ENCODE results near the gene TMEM234.

The TMEM234 gene

DNA sequence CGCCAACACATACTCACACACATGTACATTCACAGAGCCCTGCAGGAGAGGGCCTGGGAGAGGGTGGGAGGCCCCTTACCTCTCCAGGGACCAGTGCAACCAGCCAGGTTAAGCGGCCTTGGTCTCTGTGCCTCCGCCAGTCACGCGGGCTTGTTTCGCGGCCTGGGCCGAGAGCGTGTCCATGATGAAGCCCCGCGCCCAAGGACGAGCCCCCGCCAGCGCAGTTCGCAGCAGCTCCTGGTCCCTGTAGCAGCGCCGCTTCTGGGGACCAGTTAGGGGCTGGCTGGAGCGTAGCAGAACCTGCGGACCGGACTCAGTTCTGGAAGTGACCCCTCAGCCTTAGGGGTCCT lies 17.6 kb upstream of the TMEM234 start:
- no peak for DNase-seq (ENCODE audit: low read depth)

DNA sequence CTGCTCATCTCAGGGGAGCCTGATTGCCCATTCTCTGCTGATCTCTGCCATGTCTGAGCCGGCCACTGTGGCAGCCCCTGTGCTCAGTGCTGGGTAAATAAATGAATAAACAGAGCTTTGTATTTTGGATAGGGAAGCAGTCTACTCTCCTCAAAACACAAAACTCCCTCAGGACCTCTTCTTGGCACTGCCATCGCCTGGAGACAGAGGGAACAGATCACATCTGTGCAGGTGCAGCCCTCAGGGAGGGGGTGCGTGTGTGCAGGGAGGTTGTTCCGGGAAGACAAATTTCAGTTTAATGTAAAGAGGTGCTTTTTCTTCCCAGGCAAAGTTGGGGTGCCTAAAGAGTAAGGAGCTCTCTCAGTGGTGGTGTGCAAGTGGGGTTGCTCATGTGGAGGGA lies 17.2 kb upstream of the TMEM234 start:
- DNase-seq (ENCODE audit: low read depth): no peak

DNA sequence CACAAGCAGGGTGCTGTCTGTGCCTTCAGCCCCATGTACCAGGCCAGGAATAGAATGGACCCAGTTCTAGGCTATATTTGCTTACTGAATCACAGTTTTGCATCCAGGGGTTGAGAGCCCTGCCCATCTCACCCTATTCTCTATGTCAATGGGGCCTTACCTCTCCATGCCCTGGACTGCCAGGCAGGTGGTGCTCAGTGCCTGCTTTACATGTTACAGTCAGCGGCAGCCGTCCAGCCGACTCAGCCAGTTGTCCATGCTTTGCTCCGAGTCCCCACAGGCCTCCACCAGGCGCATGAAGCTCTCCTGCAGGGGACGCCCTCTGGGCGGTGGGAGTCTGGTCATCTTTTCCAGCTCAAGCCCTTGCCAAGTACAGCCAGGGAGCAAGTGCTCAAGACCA lies 12.6 kb upstream of the TMEM234 start:
- no peak for DNase-seq (ENCODE audit: low read depth)

DNA sequence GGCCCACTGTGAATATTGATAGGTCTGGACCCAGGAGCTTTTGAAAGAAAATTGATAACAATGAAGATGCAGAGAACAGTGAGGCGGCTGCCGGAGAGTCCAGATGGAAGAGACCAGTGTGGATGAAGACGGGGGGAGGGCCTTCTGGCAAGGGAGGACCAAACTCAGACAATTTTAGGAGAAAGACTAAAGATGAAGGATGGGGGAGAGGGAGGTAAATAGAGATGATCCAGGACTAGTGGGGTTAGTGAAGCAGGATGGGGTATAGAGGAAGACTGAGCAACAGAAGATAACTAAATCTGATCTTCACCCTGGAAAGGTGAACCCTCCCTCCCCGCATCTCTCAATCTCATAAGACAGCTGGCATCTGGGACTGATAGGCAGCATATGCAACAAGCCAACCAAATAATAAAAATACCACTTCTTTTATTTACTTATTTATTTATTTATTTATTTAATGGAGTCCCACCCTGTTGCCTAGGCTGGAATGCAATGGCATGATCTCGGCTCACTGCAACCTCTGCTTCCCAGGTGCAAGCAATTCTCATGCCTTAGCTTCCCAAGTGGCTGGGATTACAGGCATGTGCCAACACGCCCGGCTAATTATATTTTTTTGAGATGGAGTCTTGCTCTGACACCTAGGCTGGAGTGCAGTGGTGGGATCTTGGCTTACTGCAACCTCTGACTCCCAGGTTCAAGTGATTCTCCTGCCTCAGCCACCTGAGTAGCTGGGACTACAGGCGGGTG lies 10.6 kb upstream of the TMEM234 start:
- no peak for DNase-seq (ENCODE audit: low read depth)

DNA sequence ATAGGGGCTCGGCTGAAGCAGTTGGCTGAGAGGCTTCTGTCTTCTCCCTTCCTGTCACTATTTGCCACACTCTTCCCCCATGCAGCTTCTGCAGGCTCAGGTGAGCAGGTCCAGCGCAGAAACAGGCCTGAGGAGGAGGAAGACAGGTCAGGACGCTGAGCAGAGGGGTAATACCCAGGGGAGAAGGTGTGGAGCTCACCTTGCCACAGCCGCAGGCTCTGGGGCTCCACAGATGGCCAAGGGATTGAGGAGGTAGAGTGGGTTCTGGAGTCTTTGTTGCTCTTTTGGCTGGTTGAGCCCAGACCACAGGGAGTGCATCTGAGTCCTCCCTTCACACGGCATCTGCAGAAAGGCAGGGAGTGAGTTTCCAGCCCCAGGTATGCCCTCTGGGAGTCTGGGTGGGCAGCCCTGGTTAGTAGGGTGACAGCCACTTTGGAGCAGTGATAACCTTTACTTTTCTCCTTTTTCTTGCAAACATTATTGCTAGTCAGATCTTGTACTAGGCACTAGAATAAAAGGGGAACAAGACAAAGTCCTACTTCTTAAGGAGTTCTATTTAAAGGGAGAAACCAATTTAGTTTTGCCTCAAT lies 9.8 kb upstream of the TMEM234 start:
- DNase-seq (ENCODE audit: low read depth): no peak

DNA sequence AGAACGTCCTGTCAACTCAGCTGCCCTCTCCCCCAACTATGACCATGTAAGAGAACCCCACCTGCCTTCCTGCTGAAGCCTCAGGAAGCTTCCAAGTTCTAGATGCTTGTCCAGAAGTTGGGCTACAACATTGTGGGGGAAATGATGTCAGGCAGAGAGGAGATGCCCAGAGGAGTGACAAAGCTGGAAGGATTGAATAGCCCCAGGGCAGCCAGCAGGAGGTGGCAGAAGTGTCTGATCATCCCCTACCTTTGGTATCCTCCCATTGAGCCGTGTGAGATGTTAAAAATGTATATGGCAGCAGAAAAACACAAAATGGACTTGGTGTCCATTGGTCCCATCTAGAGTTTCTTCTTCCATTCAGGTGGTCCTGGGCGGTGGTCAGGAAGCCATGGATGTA lies 6.6 kb upstream of the TMEM234 start:
- no peak for DNase-seq (ENCODE audit: low read depth)

DNA sequence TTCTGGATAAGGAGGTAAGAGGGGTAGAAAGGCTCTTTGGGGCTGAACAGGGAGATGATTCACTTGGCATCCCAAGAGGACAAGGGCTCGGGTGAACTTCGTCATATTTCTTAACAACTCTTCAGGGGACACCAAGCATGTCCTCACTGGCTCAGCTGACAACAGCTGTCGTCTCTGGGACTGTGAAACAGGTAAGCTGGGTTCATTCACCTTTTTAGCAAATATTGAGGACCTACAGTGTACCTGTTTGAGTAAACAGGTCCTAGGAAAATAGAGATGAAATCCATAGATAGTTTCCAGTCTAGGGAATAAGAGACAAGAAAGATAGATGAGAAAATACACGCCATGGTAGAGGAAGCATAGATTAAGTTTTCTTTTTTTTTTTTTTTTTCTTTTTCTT lies 2.1 kb upstream of the TMEM234 start:
- DNase-seq (ENCODE audit: low read depth): no peak

DNA sequence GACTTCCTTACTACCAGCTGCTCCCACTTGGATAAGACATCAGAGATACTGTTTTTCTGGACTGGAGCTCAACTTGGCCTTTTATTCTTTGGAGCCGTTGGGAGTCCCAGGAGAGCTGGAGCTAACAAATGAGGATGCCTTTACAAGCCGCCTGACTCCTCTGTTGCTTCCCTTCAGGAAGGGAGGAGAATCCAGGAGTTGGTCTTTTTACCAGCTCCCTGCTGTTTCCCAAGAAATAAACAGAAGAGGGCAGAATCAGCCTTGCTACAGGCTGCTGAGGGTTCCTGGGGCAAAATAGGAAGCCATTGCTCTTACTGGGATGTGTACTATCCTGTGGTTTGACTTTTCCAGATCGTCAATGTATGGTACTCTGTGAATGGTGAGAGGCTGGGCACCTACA lies 1.5 kb upstream of the TMEM234 start:
- DNase-seq (ENCODE audit: low read depth): no peak

DNA sequence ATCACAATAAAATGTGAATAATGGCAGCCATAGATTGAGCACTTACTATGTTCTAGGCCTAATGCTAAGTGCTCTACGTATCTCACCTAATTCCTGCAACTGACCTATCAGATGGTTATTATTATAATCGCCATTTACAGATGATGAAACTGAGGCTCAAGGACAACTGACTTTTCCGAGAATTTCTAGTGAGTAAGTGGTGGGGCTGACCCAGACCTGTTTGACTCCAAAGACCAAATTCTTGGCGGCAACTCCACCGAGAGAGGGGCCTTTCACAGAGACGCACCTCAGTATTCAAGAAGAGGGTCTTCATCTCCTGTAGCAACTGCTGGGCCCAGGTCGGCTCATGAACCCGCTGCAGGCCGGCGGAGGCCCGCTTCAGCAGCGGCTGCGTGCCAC lies 573 bp downstream of the TMEM234 start:
- DNase-seq (ENCODE audit: low read depth): no peak

DNA sequence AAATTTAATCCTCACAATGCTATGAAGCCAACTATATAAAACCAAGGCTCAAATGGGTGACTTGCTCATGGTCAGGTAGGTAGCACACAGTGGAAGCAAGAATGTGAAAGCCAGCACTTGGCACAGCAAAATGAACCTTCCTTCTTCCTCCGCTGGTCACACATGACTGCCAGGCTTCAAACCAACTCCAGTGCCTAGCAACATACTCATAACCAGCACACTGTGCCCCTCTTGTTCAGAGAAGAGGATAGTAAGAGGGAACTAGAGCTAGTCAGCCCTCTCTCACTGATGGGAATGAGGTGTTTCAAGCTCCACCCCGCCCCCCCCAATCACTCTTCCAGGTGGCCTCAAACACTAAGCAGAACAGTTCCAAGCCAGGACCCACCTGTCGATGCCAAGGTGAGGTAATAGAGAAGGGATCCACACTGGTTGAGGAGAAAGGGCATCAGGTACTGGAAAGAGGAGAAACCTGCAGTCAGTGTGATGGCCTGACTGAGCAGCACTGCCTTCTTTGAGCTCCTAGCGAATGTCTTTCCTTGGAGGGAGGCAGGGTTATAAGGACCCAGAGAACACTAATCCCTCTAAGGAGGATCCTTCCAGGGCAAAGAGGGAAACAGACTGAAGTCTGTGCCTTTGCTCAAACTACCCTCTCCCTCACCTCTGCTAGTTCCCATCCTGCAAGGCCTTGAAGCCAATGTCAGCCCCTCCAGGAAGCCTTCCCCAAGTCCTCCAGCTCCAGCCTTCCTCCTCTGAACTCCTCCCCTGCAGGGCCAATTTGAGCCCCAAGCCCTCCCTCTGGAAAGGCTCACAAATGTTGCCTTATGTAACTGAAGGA lies 1.2 kb downstream of the TMEM234 start:
- DNase-seq (ENCODE audit: low read depth): no peak

DNA sequence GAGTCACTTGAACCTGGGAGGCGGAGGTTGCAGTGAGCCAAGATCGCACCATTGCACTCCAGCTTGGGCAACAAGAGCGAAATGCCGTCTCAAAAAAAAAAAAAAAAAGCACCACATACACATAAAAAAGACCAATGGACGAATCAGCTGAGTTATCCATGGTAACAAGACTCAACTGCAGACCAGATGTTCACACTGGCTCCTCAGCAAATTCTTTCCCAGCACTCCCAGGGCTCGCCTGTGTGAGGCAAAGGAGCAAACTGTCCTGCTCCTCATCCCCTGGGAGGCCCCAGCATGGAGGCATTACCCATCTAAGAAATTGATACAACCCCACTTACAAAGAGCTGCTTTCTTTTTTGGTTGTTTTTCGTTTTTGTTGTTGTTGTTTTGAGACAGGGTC lies 3.1 kb downstream of the TMEM234 start:
- no peak for DNase-seq (ENCODE audit: low read depth)

DNA sequence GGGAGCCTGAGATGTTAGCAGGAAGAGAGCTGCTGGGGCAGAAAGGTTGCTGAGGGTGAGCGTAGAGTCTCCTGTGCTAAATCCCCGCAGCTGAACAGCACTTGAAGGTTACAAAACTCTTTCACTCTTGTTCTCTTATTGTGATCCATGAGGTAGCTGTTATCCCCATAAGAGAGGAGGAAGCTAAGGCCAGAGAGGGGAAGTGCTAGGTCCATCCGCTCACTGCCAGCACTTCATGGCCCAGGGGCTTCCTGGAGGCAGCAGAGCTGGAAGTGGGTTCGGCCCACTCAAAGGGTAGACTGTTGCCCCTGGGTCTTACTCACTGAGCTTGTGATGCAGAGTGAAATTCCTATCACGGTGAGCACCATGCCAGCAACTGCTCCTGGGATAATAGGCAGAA lies 5.6 kb downstream of the TMEM234 start:
- DNase-seq (ENCODE audit: low read depth): no peak

DNA sequence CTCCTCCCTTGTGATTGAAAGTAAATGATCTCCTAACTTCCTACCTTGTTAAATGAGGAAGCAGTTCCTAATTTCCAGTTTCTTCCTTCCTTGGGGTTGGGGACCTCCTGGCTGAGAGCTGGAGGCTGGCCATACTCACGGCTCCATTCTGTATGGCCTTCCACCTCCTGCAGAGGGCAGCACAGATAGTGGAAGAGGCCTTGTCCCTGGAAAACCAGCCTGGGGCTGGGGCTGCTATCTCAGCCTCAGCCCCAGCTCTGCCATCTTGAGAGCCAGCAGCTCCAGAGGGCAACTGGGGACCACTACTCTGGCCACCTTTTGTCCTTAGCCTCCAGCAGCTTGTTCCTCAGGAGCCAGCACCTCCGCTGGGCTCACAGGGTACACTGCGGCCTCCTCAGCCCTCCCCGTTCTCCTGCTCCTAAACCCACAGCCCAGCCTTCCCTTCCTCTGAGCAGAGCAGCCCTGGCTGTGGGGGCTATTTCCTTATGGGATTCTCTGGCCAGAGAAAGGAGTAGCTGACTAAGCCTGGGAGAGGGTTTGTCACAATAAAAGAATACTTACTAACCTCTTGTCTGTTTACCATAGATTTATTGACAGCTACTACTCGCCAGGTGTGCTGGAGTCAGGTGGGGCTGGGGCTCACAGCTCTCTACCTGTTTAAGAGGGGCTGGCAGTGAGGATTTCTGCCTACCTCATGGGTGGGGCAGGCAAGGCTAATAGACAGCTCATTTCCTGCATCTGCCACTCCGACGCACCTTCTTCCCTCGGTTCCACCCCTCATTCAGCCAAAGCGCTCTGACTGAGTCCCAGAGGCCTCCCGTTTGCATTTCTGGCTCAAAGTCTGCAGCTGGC lies 6.3 kb downstream of the TMEM234 start:
- DNase-seq (ENCODE audit: low read depth): peak; percentile 42

DNA sequence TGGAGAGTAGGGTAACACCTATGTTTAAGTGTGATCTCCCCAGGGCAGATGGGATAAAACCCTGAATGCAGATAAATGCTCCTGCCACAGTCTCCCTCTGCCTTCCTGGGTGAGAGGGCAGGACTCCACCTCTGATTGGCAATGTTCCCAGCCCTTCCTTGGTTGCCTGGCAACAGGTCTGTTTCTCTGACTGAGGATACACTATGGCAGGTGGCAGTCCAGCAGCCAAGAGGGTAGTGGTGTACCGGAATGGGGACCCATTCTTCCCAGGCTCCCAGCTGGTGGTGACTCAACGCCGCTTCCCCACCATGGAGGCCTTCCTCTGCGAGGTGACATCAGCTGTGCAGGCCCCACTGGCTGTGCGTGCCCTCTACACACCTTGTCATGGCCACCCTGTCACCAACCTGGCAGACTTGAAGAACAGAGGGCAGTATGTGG lies 13.2 kb downstream of the TMEM234 start, which contains the start of gene DCDC2B:
TSS of gene DCDC2B (plus strand) at position 199 of the 438 bp plus-strand sequence. CDS start at position 204, 5 bp downstream.
- DNase-seq (ENCODE audit: low read depth): no peak

DNA sequence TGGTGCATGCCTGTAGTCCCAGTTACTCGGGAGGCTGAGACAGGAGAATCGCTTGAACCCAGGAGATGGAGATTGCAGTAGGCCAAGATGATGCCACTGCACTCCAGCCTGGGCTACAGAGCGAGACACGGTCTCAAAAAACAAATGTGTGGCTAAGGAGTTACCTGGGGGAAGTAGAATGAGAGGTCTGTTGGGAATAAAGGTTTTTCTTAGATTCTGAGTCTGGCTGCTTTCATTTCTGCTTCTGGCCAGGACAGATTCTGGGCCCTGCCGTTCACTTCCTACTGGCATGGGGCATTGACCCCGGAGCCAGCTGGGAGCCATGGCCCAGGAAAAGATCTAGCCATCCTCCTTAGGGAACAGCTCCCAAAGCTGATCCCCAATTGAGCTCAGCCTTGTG lies 13.7 kb downstream of the TMEM234 start:
- DNase-seq (ENCODE audit: low read depth): no peak

DNA sequence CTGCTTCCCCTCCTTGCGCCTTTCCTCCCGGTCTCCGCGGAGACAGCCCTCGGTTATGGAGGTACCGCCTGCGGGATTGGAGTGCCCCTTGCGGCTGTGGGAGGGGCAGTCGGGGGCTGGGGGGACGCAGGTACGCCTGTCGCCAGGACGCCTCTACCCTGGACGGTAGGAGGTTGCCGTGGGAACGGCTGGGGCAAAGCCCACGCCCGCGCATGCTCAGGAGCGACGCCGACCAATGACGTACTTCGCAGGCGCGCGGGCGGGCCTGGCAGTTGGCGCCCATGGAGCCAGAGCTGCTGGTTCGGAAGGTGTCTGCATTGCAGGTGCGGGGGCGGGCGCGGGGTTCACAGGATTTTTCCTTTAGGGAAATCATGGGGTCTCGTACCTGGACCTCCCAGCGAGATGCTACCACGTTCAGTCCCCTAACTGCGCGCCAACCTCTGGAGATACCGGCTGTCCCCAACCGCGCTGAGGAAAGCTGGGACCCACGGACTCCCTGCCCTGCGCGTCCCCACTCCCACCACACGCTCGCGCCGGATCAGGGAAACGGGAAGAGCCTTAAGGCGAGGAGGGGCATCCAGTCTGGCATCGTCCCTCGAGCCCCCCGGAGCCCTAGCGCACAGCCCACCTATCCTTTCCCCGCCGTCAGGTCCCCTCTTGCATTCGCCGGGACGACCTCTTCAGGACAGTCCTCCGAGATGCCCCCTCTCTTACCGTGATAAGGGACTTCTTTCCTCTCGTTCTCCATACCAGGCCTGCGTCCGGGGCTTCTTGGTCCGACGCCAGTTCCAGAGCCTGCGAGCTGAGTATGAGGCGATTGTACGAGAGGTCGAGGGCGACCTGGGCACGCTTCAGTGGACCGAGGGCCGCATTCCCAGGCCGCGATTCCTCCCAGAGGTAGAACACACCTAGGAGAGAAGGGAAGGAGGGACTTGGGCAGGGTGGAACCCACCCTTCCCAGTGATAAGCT lies 16.5 kb downstream of the TMEM234 start, which contains the start of gene IQCC:
TSS of gene IQCC (plus strand) at position 271 of the 970 bp plus-strand sequence. CDS start at position 282, 11 bp downstream.
- DNase-seq (ENCODE audit: low read depth): peak; percentile 77

DNA sequence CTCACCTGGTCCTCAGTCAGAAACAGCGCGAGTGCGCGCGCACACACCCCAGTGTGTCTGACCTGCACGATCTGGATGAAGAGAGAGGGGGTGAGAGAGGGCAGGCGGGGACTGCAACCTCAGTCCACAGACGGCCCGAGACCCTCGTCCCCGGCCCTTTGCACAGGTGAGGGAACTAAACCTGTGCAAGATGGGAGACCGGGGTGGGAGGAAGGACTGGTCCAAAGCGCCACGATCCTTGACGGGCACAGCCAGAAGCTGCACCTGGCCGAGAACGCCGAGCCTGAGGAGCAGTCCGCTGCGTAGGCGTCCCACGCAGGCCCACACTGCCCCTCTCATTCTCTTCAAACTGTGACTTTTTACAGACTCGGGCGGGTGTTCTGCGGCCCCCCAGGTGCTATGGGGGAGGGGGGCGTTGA lies 17.2 kb downstream of the TMEM234 start:
- no peak for DNase-seq (ENCODE audit: low read depth)

DNA sequence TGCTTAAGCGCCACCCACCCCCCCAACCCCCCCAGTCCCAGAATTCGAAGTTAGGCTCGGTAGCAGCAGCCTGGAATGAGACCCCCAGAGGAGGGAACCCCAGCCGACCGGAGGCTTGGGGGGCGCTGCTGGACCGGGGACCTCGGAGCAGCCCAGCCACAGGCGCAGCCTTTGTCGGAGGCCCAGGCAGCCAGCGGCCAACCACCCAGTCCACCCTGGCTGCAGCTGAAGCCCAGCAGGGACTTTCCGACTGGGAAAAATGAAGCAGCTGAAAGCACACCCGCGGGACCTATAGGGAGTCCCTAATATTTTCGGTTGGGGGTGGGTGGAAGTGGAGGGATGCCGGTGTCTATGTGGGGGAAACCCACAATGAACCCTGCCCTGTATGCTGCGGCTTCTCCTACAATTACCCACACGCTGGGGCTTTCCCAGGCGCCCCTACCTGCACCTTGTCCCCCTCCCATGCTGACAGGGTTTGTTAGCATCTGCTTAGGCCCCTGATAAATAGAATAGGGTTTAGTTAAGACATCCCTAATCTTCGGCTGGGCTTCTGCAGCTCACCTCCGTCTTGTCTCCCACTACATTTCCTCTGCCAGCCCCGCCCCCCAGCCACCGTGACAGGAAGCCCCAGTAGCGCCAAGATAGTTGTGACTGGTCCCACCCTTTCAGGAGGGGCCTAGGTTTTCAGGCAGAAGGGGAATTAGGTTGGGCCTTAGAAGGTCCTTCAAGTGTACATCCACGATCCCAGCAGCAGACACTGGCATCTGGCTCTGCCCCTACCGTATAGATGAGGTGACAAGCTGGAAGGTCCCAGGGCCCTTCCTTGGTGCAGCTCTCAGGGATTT lies 20.9 kb downstream of the TMEM234 start:
- peak; percentile 59 for DNase-seq (ENCODE audit: low read depth)

DNA sequence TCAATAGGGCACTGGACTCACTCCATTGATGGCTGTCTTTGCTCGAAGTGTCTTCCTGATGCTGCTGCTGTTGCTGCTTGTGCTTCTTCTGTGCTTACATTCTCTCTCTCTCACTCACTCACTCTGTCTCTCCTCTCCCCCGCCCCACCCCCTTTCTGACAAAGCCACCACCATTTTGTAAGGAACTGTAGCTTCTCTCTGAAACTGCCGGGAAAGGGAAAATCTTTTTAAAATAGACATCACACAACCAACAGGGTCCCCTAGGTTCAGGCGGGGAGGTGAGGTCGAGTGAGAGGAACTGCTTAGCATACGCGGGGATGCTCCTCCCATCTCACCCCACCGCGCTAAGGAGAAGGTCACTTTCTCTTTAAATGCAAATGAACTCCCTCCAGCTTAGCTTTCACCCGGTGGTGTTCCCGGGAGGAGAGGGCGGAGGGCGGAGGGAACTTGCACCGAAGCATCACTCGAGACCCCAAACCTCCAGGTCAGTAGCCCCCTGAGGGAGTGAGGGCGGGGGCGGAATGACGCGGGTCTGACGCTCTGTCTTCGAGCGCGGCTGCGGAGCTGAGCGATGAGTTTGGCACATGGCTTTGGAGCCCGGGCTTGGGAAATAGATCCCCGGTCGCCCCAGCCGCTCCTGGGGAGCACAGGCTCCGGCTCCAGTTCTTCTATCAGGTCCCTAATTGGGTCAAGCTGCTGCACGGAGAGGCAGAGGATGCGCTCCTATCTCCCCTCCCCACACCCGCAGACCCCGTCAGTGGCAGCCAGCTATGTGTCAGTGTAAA lies 21.7 kb downstream of the TMEM234 start, which contains the start of gene CCDC28B:
TSS of gene CCDC28B (plus strand) at position 370 of the 785 bp plus-strand sequence. CDS start 1,341 bp downstream, outside the sequence.
- DNase-seq (ENCODE audit: low read depth): peak; percentile 30

All from activated T-helper 9 cell treated with anti-CD3 and anti-CD28 coated beads, Interleukin-2, amount 50 U/mL, for 16 hours (primary cell).